Activated B cell treated with CpG ODN at 0.5 μM for 24 hours (primary cell): ENCODE data around the gene PRKCD. TPM values are rescaled to one million over a fixed set of nuclear protein-coding genes. Genes with fewer than 3 reads are reported as not detected.

Experiments
- ATAC-seq: fragments of 200-7000 bp; cut with Tn5 transposase; one replicate; pipeline ENCODE4 v1.10.0; 2021; ENCODE audit warnings: low read depth, mild to moderate bottlenecking, moderate library complexity
- CTCF ChIA-PET: fragments of 350-600 bp; sonication (Branson Sonifier 250); formaldehyde crosslinking; loops from one replicate; lab custom pipeline; 2021; ENCODE audit warnings: antibody characterized with exemption; lab: Charles Lee
- POLR2A ChIA-PET: fragments of 350-600 bp; sonication (Branson Sonifier 250); formaldehyde crosslinking; loops from one replicate; lab custom pipeline; 2021; ENCODE audit warnings: antibody characterized with exemption; lab: Charles Lee
- DNase-seq: peaks from one replicate; pipeline ENCODE4 v3.0.0; 2022
- H3K27ac Mint-ChIP-seq: one replicate; pipeline ENCODE4 v1.8.0; 2020; ENCODE audit warnings: mixed read lengths
- H3K27me3 Mint-ChIP-seq: one replicate; pipeline ENCODE4 v1.8.0; 2021; ENCODE audit warnings: mixed read lengths
- H3K36me3 Mint-ChIP-seq: one replicate; pipeline ENCODE4 v1.8.0; 2021; ENCODE audit warnings: low read depth, mixed read lengths
- H3K4me1 Mint-ChIP-seq: one replicate; pipeline ENCODE4 v1.8.0; 2021; ENCODE audit warnings: mixed read lengths
- H3K4me3 Mint-ChIP-seq: one replicate; pipeline ENCODE4 v1.8.0; 2020; ENCODE audit warnings: mild to moderate bottlenecking, mixed read lengths
- H3K9me3 Mint-ChIP-seq: one replicate; pipeline ENCODE4 v1.8.0; 2020; ENCODE audit warnings: mixed read lengths
- intact Hi-C: fragments of 100-400 bp; cut with micrococcal nuclease; formaldehyde crosslinking; loops from one replicate; pipeline ENCODE4 v1.15.1; 2024
- total RNA-seq: library from RNA; stranded (reverse); gene quantifications from 2 replicates; pipeline ENCODE4 v1.2.3, GENCODE V29; 2022
- TF ChIP-seq, protein P1 (sequence below): fragments of 200-600 bp; IDR thresholded peaks from one replicate; pipeline ENCODE4 v1.8.0; 2022; ENCODE audit warnings: antibody characterized with exemption, mild to moderate bottlenecking

Gene PRKCD
- total RNA-seq, 1 donor from 2014 or later: 60.4 TPM

DNA sequence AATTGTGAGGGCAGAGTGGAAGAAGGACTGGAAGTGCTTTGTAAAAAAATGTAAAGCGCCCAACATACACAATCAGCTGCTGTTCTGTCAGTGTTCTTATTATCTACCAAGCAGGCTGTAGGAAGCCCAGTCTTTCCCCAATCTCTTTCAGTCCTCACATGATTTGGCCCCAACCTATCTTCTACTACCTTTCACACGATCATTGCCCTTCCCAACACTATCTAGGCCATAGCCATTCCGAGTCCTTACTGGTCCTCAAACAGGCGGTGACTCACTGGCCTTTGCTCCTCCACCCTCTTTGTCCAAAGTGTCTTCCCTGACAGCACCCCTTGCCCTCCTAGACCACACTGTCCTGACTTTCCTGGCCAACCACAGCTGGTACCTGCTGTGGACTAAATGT, 29.9 kb upstream of the PRKCD start:
- POLR2A ChIA-PET: interaction anchor here (0.6 to 2.4 kb wide), 8 partner anchors 17 to 65 kb away, joined by 3 to 8 read pairs (median 3); partner anchors contain the start of gene PRKCD
- peaks cover 10% of the 10 kb centered on the region for H3K36me3 Mint-ChIP-seq
- peaks cover 27% of the 10 kb centered on the region for H3K4me1 Mint-ChIP-seq
- H3K9me3 Mint-ChIP-seq: no peaks in the 10 kb centered on the region
- intact Hi-C loops: loop anchor here (5.0 kb wide), 1 partner anchor 216 kb away; the partner anchor contains the start of gene DCP1A
- TF ChIP-seq, protein P1, sequence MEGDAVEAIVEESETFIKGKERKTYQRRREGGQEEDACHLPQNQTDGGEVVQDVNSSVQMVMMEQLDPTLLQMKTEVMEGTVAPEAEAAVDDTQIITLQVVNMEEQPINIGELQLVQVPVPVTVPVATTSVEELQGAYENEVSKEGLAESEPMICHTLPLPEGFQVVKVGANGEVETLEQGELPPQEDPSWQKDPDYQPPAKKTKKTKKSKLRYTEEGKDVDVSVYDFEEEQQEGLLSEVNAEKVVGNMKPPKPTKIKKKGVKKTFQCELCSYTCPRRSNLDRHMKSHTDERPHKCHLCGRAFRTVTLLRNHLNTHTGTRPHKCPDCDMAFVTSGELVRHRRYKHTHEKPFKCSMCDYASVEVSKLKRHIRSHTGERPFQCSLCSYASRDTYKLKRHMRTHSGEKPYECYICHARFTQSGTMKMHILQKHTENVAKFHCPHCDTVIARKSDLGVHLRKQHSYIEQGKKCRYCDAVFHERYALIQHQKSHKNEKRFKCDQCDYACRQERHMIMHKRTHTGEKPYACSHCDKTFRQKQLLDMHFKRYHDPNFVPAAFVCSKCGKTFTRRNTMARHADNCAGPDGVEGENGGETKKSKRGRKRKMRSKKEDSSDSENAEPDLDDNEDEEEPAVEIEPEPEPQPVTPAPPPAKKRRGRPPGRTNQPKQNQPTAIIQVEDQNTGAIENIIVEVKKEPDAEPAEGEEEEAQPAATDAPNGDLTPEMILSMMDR: no peak
- H3K27ac Mint-ChIP-seq: peak overlapping the region; percentile 97
- peak overlapping the region; percentile 89 for H3K4me3 Mint-ChIP-seq
- CTCF ChIA-PET: interaction anchor here (1.0 to 7.9 kb wide), 2 partner anchors 30 to 66 kb away, joined by 3 to 194 read pairs; partner anchors contain the start of gene PRKCD
- no peaks in the 10 kb centered on the region for H3K27me3 Mint-ChIP-seq
- no peak for DNase-seq
- ATAC-seq: no peak

DNA sequence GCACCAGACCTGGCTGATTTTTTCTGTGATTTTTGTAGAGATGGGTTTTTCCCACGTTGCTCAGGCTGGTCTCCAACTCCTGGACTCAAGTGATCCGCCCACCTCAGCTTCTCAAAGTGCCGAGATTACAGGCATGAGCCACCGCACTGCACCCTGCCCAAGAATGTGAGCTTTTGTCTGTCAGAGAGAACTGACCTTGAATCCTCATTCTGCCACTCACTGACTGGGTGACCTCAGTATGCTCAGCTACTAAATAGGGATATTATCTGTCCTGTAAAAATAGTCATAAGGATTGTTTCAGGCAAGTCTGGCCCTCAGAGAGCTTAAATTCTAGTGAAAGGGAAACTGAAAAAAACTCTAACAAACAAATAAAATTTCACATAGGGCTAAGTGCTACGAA, 28.7 kb upstream of the PRKCD start:
- ChIA-PET POLR2A (interaction anchor here (0.7 to 3.8 kb wide), 4 partner anchors 9 to 63 kb away, joined by 3 to 22 read pairs (median 4); no protein-coding TSS in a partner anchor), CTCF (interaction anchor here (0.8 to 7.9 kb wide), 7 partner anchors 18 to 64 kb away, joined by 3 to 194 read pairs (median 20); partner anchors contain the start of gene PRKCD)
- H3K4me3 Mint-ChIP-seq: no peak overlapping the region
- H3K9me3 Mint-ChIP-seq: no peaks in the 10 kb centered on the region
- peaks cover 2% of the 10 kb centered on the region for H3K36me3 Mint-ChIP-seq
- H3K27ac Mint-ChIP-seq: peak overlapping the region; percentile 97
- DNase-seq: no peak
- intact Hi-C loops: loop anchor here (5.0 kb wide), 1 partner anchor 215 kb away; the partner anchor contains the start of gene DCP1A
- TF ChIP-seq, protein P1: no peak
- no peaks in the 10 kb centered on the region for H3K27me3 Mint-ChIP-seq
- H3K4me1 Mint-ChIP-seq: peaks cover 27% of the 10 kb centered on the region
- no peak for ATAC-seq

DNA sequence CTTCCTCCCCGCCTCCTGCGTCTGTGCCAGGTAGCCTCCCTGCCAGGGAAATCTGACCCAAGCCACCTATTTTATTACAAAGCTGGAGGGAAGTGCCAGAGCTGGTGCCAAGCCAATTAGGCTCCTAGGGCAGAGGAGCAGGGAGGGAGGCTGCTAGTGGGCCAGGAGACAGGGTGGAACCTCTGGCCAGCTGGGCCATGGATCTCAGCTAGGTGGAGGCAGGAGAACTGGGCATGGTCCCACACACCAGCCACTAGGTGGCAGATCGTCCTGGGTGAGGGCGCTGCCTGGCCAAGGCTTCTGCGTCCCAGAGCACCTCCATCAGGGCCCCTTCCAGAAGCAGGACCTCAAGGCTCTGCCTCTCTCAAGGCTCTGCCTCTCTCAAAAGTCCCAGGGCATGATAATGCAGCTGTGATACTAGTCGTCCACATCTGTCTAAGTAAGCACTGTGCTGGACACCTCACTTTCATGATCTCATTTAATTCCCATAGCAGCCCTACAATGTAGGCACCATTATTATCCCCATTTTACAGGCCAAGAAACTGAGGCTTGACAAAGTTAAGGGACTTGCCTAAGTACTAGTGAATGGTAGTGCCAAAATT, 26.3 kb upstream of the PRKCD start:
- Mint-ChIP-seq H3K4me3 (no peak overlapping the region), H3K27ac (no peak overlapping the region), H3K27me3 (no peaks in the 10 kb centered on the region), H3K9me3 (no peaks in the 10 kb centered on the region), H3K36me3 (peaks cover 2% of the 10 kb centered on the region), H3K4me1 (peaks cover 13% of the 10 kb centered on the region)
- DNase-seq: peak; percentile 60
- ChIA-PET CTCF (interaction anchor here (1.1 to 7.9 kb wide), 14 partner anchors 11 to 67 kb away, joined by 3 to 194 read pairs (median 6); partner anchors contain the start of gene PRKCD), POLR2A (interaction anchor here (0.8 to 3.8 kb wide), 5 partner anchors 15 to 61 kb away, joined by 3 to 22 read pairs (median 3); partner anchors contain the start of gene PRKCD)
- intact Hi-C loops: loop anchor here (1.0 to 5.0 kb wide), 4 partner anchors 27 to 213 kb away; partner anchors contain the start of genes DCP1A and PRKCD
- TF ChIP-seq, protein P1: peak; percentile 23
- ATAC-seq: peak; percentile 69

DNA sequence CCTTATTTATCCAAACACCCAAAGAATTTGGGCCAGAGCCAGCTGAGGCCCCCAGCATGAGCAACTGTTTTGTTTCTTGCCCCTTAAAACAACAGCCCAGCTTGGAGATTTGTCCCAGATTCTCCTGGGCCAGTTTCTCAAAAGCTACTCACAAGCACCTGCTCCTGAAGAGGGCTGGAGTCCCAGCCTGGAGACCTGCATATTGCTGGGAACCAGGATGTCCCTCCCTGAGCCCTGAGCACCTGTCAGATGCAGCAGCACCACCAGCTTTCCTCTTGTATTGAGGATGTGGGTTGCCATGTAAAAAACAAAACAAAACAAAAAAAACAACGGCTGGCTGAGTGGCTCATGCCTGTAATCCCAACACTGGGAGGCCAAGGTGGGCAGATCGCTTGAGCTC, 23.8 kb upstream of the PRKCD start:
- Mint-ChIP-seq H3K4me3 (no peak overlapping the region), H3K9me3 (no peaks in the 10 kb centered on the region), H3K27ac (no peak overlapping the region), H3K4me1 (no peaks in the 10 kb centered on the region), H3K27me3 (no peaks in the 10 kb centered on the region), H3K36me3 (no peaks in the 10 kb centered on the region)
- ATAC-seq (no peak), DNase-seq (no peak)
- TF ChIP-seq, protein P1: no peak
- intact Hi-C loops: no loop called here
- ChIA-PET POLR2A (interaction anchor here (0.6 to 1.7 kb wide), 2 partner anchors 31 to 58 kb away, joined by 5 to 6 read pairs; no protein-coding TSS in a partner anchor), CTCF (interaction anchor here (7.9 kb wide), 1 partner anchor 59 kb away, joined by 194 read pairs; no protein-coding TSS in a partner anchor)
